GM12891 (cell line): ENCODE measurements around the gene GPR42.

Source experiments
- POLR2A ChIP-seq: IDR thresholded peaks from 2 replicates; pipeline ENCODE4 v1.6.1; 2011; ENCODE audit warnings: low read depth, low read length, control low read depth
- POLR2AphosphoS5 ChIP-seq: IDR thresholded peaks from 2 replicates; pipeline ENCODE4 v1.6.1; 2011; ENCODE audit warnings: low read depth, low read length, control low read depth
- TAF1 ChIP-seq: IDR thresholded peaks from 2 replicates; pipeline ENCODE4 v1.6.1; 2011; ENCODE audit warnings: low read depth, low read length, control low read depth

DNA sequence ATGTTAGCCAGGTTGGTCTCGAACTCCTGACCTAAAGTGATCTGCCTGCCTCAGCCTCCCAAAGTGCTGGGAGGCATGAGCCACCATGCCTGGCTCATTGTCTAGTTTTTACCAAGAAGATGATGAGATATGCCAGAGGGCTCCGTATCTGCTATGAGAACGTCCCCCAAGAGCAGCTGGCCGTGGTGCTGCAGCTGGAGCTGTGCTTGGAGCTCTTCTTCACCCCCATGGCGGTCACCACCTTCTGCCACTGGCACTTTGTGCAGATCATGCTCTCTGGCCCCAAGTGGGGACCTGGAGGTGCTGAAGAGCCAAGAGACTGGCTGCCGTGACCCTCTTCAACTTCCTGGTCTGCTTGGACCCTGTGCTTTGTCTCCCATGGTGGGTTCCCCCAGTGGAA is 36.8 kb downstream of the GPR42 start:
- TF ChIP-seq POLR2A (no peak), POLR2AphosphoS5 (no peak), TAF1 (no peak)
